Sigmoid colon (tissue), 7 donors: ENCODE results near the gene MAGEE1. TPM values are rescaled to one million over a fixed set of nuclear protein-coding genes. Genes with fewer than 3 reads are reported as not detected.

ENCODE experiments used
- DNase-seq: peaks from one replicate; pipeline ENCODE4 v3.0.0-alpha.2; 2019
- H3K27ac ChIP-seq, 4 donors: fragments of 200-600 bp; sonication (generic); one replicate each; pipeline ENCODE4 v1.5.1; 2016 to 2019; ENCODE audit warnings: mild to moderate bottlenecking in 1 of 4
- H3K27me3 ChIP-seq, 3 donors: fragments of 200-600 bp; sonication (generic); one replicate each; pipeline ENCODE4 v1.5.1; 2019; ENCODE audit warnings: mild to moderate bottlenecking in 1 of 3
- H3K36me3 ChIP-seq, 4 donors: fragments of 200-600 bp; sonication (generic); one replicate each; pipeline ENCODE4 v1.5.1; 2016 to 2019
- H3K4me1 ChIP-seq, 4 donors: fragments of 200-600 bp; sonication (generic); one replicate each; pipeline ENCODE4 v1.5.1; 2017 to 2019
- H3K4me3 ChIP-seq, 4 donors: fragments of 200-600 bp; sonication (generic); one replicate each; pipeline ENCODE4 v1.5.1; 2017 to 2019; ENCODE audit warnings: mild to moderate bottlenecking in 2 of 4, moderate library complexity in 1 of 4
- H3K9me3 ChIP-seq, 4 donors: fragments of 200-600 bp in 3 of 4; sonication (generic) in 3 of 4; one replicate each; pipeline versions ENCODE4 v1.5.1 to v1.6.1; 2013 to 2019
- CTCF ChIP-seq, 4 experiments: fragments of 450-650 bp in 3 of 4; fragments of 200-600 bp in 1 of 4; IDR thresholded peaks; one replicate each; pipeline ENCODE4 v1.5.1; 2016 to 2019; ENCODE audit warnings: antibody characterized with exemption in 4 of 4, mild to moderate bottlenecking in 3 of 4, moderate library complexity in 2 of 4
- EP300 ChIP-seq, 4 donors: sonication (generic); formaldehyde crosslinking; IDR thresholded peaks; one replicate each; pipeline ENCODE4 v1.6.1; 2017; ENCODE audit warnings: antibody characterized with exemption in 4 of 4
- POLR2A ChIP-seq, 2 donors: fragments of 450-650 bp; IDR thresholded peaks; one replicate each; pipeline ENCODE4 v1.6.1; 2016; ENCODE audit warnings: antibody characterized with exemption in 2 of 2, mild to moderate bottlenecking in 2 of 2, moderate library complexity in 2 of 2
- POLR2AphosphoS5 ChIP-seq, 4 donors: sonication (generic); formaldehyde crosslinking; IDR thresholded peaks; one replicate each; pipeline ENCODE4 v1.6.1; 2017; ENCODE audit warnings: antibody characterized with exemption in 4 of 4
- WGBS, 2 donors: extraction: QIAGEN DNeasy Blood & Tissue Kit; methylation state at CpG; one replicate each; pipeline ENCODE4 v1.1.7; 2013; 5-methylcytosine and 5-hydroxymethylcytosine counted together
- intact Hi-C: fragments of 100-400 bp; cut with DNase I; formaldehyde crosslinking; loops from one replicate; pipeline ENCODE4 v1.15.1; 2023
- polyA plus RNA-seq, 3 donors: library from polyadenylated mRNA; stranded (reverse); fragments of 200-250 nt; gene quantifications; one replicate each; pipeline ENCODE4 v1.2.3, GENCODE V29; 2013
- total RNA-seq, 4 donors: library from RNA; depleted of rRNA; stranded (reverse); fragments of >200 nt; gene quantifications; one replicate each; pipeline ENCODE4 v1.1.0, GENCODE V29; 2016
- donor health status: healthy with polysubstance abuse.
- donor health status: Bipolar disorder and iron deficiency.
- donor health status: healthy.

MAGEE1 gene
- 1 to 10 TPM; 1.4 to 2.5 (median 1.9) TPM for total RNA-seq
- 1 to 10 TPM in 1 of 3 donors, under 1 TPM in 1, not detected in 1; 0.60 to 2.0 TPM for polyA plus RNA-seq

DNA sequence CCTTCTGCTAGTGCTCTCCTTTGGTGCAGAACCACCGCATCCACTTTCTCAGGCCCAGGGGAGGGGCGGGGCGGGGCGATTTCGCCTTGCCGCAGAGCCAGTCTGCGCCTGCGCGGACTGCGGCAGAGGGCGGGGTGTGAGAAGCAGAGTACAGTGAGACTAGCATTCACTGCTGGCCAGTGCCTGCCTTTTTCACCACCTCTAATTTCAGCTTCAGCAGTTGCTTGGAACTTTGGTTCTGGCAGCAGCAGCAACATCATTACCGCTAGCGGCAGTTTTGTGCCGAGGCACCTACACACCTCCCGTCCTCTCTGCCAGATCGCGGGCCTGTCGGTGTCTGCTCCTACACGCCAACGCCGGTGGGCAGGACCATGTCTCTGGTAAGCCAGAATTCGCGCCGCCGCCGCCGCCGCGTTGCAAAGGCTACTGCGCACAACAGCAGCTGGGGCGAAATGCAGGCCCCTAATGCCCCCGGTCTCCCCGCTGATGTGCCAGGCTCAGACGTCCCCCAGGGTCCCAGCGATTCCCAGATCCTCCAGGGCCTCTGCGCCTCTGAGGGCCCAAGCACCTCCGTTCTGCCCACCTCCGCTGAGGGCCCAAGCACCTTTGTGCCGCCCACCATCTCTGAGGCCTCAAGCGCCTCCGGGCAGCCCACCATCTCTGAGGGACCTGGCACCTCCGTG is at the start of gene MAGEE1:
MAGEE1 (plus strand) TSS at position 151 of the 683 bp plus-strand sequence; CDS start at position 372, 221 bp downstream.
- TF ChIP-seq EP300 (IDR thresholded peaks at IDR 0.05) (no peak), POLR2AphosphoS5 (IDR thresholded peaks at IDR 0.05) (peak; percentile 43 to 75 (median 63)), POLR2A (IDR thresholded peaks at IDR 0.05) (no peak), CTCF (IDR thresholded peaks at IDR 0.05) (no peak)
- Histone ChIP-seq H3K4me3 (peak within 1 kb of the TSS; percentile 49 to 69 (median 64)), H3K36me3 (no peaks in the 10 kb centered on the region), H3K27ac (peak within 1 kb of the TSS; percentile 51 to 65 (median 64)), H3K4me1 (peaks cover 0 to 10% (median 0%) of the 10 kb centered on the region in 4 donors), H3K27me3 (no peaks in the 10 kb centered on the region), H3K9me3 (no peaks in the 10 kb centered on the region)
- DNase-seq: peak; percentile 87
- intact Hi-C loops: no loop called here
- WGBS, 2 donors: 0 to 1% methylated on average over 42 of the region's 42 CpGs

- no peak for TF ChIP-seq POLR2AphosphoS5 (IDR thresholded peaks at IDR 0.05)
- TF ChIP-seq EP300 (IDR thresholded peaks at IDR 0.05): no peak
- TF ChIP-seq CTCF (IDR thresholded peaks at IDR 0.05): no peak
- no peak for TF ChIP-seq POLR2A (IDR thresholded peaks at IDR 0.05)
- no peaks in the 10 kb centered on the region for H3K27me3 ChIP-seq
- H3K4me1 ChIP-seq: no peaks in the 10 kb centered on the region
- no peak overlapping the region for H3K27ac ChIP-seq
- intact Hi-C loops: no loop called here
- DNase-seq: no peak
- no peak overlapping the region for H3K4me3 ChIP-seq
- no peaks in the 10 kb centered on the region for H3K36me3 ChIP-seq
- H3K9me3 ChIP-seq: no peaks in the 10 kb centered on the region
Observed at GRCh38 chrX:76398970-76399369, 28.5 kb upstream of the MAGEE1 start.

DNA sequence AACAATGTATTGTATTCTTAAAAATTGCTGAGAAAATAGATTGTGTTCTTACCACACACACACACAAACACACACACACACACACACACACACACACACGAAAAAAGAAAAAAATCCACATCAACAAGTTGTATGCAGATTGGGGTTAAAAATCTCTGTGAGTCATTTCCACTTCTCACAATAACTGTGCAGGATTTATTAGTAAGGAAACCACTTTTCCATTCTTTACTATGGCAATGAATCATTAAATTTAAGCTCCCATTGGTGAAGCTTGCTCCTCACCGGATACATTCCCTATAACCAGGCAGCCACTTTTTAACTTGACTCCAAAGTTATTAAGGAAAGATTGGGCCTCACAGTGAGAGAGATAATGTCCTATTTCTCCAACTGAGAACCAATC is 19.7 kb upstream of the MAGEE1 start:
- H3K27ac ChIP-seq: no peak overlapping the region
- no peak for DNase-seq
- intact Hi-C loops: no loop called here
- H3K4me1 ChIP-seq: no peaks in the 10 kb centered on the region
- TF ChIP-seq CTCF (IDR thresholded peaks at IDR 0.05): no peak
- TF ChIP-seq EP300 (IDR thresholded peaks at IDR 0.05): no peak
- H3K4me3 ChIP-seq: no peak overlapping the region
- no peaks in the 10 kb centered on the region for H3K9me3 ChIP-seq
- no peaks in the 10 kb centered on the region for H3K36me3 ChIP-seq
- H3K27me3 ChIP-seq: no peaks in the 10 kb centered on the region
- WGBS, 2 donors: 56 to 61% methylated on average over 2 of the region's 2 CpGs

- 57 to 80% methylated on average over 1 of the region's 1 CpG for WGBS, 2 donors
- H3K36me3 ChIP-seq: no peaks in the 10 kb centered on the region
- TF ChIP-seq EP300 (IDR thresholded peaks at IDR 0.05) (no peak), CTCF (IDR thresholded peaks at IDR 0.05) (no peak), POLR2A (IDR thresholded peaks at IDR 0.05) (no peak), POLR2AphosphoS5 (IDR thresholded peaks at IDR 0.05) (no peak)
- H3K4me3 ChIP-seq: no peak overlapping the region
- H3K9me3 ChIP-seq: no peaks in the 10 kb centered on the region
- no peaks in the 10 kb centered on the region for H3K27me3 ChIP-seq
- intact Hi-C loops: no loop called here
- H3K27ac ChIP-seq: no peak overlapping the region
- no peaks in the 10 kb centered on the region for H3K4me1 ChIP-seq
- DNase-seq: no peak
Observed at GRCh38 chrX:76420237-76420636, 7.3 kb upstream of the MAGEE1 start.
